Effector memory CD4-positive, alpha-beta T cell (primary cell): Measurements from ENCODE around the gene MAP4K1.
"Not testable (repeated sequence)": the region's sequence is repeated elsewhere in the genome, so short reads cannot be mapped to it uniquely, and the experiment has no call there.

Source experiments
- DNase-seq, 3 donors: peaks; one replicate each; pipeline ENCODE4 v3.0.0-alpha.2; 2020
- H3K27ac ChIP-seq: 2 replicates; pipeline ENCODE4 v1.7.0; 2013; ENCODE audit warnings: mild to moderate bottlenecking, low read length, moderate library complexity; ENCODE audit not compliant: insufficient read depth, poor library complexity, severe bottlenecking
- H3K27me3 ChIP-seq: replicated peaks from 2 replicates; pipeline ENCODE4 v1.7.0; 2013; ENCODE audit warnings: mild to moderate bottlenecking, low read length; ENCODE audit not compliant: insufficient read depth, control insufficient read depth, poor library complexity, severe bottlenecking
- H3K36me3 ChIP-seq: 2 replicates; pipeline ENCODE4 v1.7.0; 2013; ENCODE audit warnings: mild to moderate bottlenecking, low read length, moderate library complexity; ENCODE audit not compliant: control insufficient read depth, insufficient read depth
- H3K4me1 ChIP-seq: 2 replicates; pipeline ENCODE4 v1.7.0; 2013; ENCODE audit warnings: low read length, mild to moderate bottlenecking; ENCODE audit not compliant: control insufficient read depth, insufficient read depth, poor library complexity, severe bottlenecking
- H3K4me3 ChIP-seq: 2 replicates; pipeline ENCODE4 v1.7.0; 2013; ENCODE audit warnings: low read length, low read depth, mild to moderate bottlenecking; ENCODE audit not compliant: insufficient read depth, poor library complexity, severe bottlenecking
- H3K9me3 ChIP-seq: 2 replicates; pipeline ENCODE4 v1.7.0; 2013; ENCODE audit warnings: mild to moderate bottlenecking, low read length, moderate library complexity; ENCODE audit not compliant: control insufficient read depth

MAP4K1 gene

GRCh38 chr19:38624822-38625221 is 7.1 kb upstream of the MAP4K1 start:
- no peaks in the 10 kb centered on the region for H3K27me3 ChIP-seq
- H3K9me3 ChIP-seq: no peaks in the 10 kb centered on the region
- no peak overlapping the region for H3K4me3 ChIP-seq
- no peak overlapping the region for H3K27ac ChIP-seq
- no peak for DNase-seq
- peaks cover 6% of the 10 kb centered on the region for H3K4me1 ChIP-seq
- peaks cover 81% of the 10 kb centered on the region for H3K36me3 ChIP-seq

DNA sequence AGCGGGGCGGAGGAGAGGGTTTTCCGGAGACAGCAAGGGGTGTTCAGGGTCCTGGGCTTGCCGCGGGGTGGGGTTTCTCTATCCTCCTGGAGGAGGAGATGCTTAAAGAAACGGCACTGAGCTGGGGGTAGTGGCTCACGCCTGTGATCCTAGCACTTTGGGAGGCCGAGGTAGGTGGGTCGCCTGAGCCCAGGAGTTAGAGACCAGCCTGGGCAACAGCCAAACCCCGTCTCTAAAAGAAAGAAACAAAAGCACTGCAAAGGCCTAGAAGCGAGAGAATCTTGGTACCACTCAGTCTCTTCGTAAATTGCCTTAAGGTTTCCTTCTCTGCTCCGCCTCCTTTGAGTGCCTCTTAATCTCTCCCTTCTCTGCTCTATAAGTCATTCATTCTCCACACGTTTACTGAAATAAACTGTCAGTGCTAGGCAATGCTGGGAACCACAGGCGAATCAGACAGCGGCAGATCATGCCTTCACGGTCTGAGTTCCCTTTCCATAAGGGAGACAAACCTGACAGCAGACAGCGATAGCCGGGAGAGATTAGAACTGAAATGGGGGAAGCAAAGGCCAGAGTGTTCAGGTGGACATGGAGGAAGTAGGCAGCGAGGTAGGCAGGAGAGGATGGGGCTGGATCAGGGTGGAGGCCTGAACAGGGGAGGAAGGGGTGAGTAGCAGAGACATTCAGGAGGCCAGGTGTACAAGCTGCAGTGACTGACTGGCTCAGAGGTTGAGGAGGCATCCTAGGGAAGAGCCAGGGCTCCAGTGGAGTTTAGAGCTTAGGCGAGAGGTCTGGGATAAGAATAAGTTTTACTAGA is 1.8 kb upstream of the MAP4K1 start:
- peaks cover 35% of the 10 kb centered on the region for H3K36me3 ChIP-seq
- no peak for DNase-seq

GRCh38 chr19:38618590-38619360 is 1.0 kb upstream of the MAP4K1 start, which contains the start of gene EIF3K:
Gene EIF3K, plus strand, starts transcription at chr19:38619188. Its CDS starts 81 bp downstream, at chr19:38619269.
- H3K4me1 ChIP-seq: peaks cover 47% of the 10 kb centered on the region
- H3K4me3 ChIP-seq: peak within 1 kb of the TSS; percentile 85
- DNase-seq: peak; percentile 95 to 97 (median 96)
- H3K27ac ChIP-seq: peak within 1 kb of the TSS; percentile 84
- no peaks in the 10 kb centered on the region for H3K27me3 ChIP-seq
- no peaks in the 10 kb centered on the region for H3K9me3 ChIP-seq
- H3K36me3 ChIP-seq: peaks cover 34% of the 10 kb centered on the region

More for the DNA sequence above, 1.8 kb upstream of the MAP4K1 start:
- peak overlapping the region; percentile 84 for H3K27ac ChIP-seq
- H3K4me3 ChIP-seq: peak overlapping the region; percentile 85
- H3K4me1 ChIP-seq: peaks cover 43% of the 10 kb centered on the region
- no peaks in the 10 kb centered on the region for H3K27me3 ChIP-seq
- no peaks in the 10 kb centered on the region for H3K9me3 ChIP-seq

- H3K9me3 ChIP-seq: no peaks in the 10 kb centered on the region
- peak overlapping the region; percentile 84 for H3K27ac ChIP-seq
- H3K27me3 ChIP-seq: no peaks in the 10 kb centered on the region
- DNase-seq: peak in 1 of 3 donors; percentile 0
- H3K4me1 ChIP-seq: peaks cover 47% of the 10 kb centered on the region
- peak overlapping the region; percentile 85 for H3K4me3 ChIP-seq
- peaks cover 38% of the 10 kb centered on the region for H3K36me3 ChIP-seq
Measured at GRCh38 chr19:38617283-38617763, 430 bp downstream of the MAP4K1 start.

DNA sequence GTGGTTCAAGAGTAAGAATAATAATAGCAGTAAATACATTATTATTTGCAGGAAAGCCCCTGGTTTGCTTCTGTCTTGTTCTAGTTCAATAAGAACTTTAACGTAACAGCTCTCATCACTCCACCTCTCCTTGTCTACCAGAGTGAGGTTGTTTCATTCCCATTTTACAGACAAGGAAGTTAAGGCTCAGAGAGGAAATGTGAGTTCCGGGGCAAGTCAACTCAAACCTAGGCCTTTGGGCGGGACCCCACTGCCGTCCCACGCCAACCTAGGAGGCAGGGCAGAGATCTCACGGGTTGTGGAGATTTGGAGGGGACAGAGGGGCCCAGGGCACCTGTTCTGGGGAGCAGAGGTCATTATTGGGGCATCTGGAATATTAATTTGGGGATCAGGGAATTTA is 1.5 kb downstream of the MAP4K1 start:
- Histone ChIP-seq H3K27ac (peak overlapping the region; percentile 84), H3K36me3 (peaks cover 31% of the 10 kb centered on the region), H3K27me3 (no peaks in the 10 kb centered on the region), H3K4me1 (peaks cover 47% of the 10 kb centered on the region), H3K9me3 (no peaks in the 10 kb centered on the region), H3K4me3 (peak overlapping the region; percentile 85)
- no peak for DNase-seq

DNA sequence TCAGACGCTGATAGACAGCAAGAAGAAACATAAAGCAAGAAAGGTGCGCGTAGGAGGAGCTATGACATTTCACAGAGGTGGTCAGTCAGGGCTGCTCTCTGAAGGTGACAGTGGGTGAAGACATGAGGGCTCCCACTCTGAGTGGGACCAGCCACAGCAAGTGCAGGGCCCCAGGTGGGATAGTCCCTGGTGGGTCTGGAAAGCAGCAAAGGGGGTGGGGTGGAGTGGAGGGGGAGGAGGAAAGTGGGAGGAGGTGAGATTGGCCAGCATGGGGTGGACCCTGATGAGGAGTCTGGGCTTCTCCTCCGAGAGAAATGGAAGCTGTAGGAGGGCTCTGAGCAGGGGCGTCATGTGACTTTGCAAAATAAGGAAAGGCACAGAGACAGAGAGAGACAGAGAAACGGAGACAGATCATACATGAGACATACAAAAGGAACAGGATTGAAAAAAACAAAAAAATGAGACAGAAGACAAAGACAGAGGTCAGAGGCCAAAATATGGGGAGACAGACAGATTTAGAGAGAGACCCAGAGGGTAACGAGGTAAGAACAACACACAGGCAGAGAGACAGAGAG is 2.7 kb downstream of the MAP4K1 start:
- Histone ChIP-seq H3K9me3 (no peaks in the 10 kb centered on the region), H3K27ac (no peak overlapping the region), H3K4me3 (no peak overlapping the region), H3K27me3 (no peaks in the 10 kb centered on the region), H3K36me3 (peaks cover 29% of the 10 kb centered on the region), H3K4me1 (peaks cover 44% of the 10 kb centered on the region)
- no peak for DNase-seq

- DNase-seq: no peak
- Histone ChIP-seq H3K36me3 (peaks cover 36% of the 10 kb centered on the region), H3K27ac (no peak overlapping the region), H3K4me3 (no peak overlapping the region), H3K4me1 (peaks cover 37% of the 10 kb centered on the region), H3K9me3 (no peaks in the 10 kb centered on the region), H3K27me3 (no peaks in the 10 kb centered on the region)
Measured at GRCh38 chr19:38614289-38614688, 3.5 kb downstream of the MAP4K1 start.

- peaks cover 51% of the 10 kb centered on the region for H3K36me3 ChIP-seq
- no peak overlapping the region for H3K27ac ChIP-seq
- H3K9me3 ChIP-seq: no peaks in the 10 kb centered on the region
- H3K27me3 ChIP-seq: no peaks in the 10 kb centered on the region
- no peak overlapping the region for H3K4me3 ChIP-seq
- H3K4me1 ChIP-seq: no peaks in the 10 kb centered on the region
- no peak for DNase-seq
Measured at GRCh38 chr19:38606131-38606530, 11.6 kb downstream of the MAP4K1 start.

- H3K27ac ChIP-seq, H3K27me3 ChIP-seq: not testable (repeated sequence)
- H3K36me3 ChIP-seq: peaks cover 38% of the 10 kb centered on the region
Measured at GRCh38 chr19:38602856-38603255, 14.9 kb downstream of the MAP4K1 start.

More at GRCh38 chr19:38602856-38603255, 14.9 kb downstream of the MAP4K1 start:
- not testable (repeated sequence) for H3K4me1 ChIP-seq, H3K9me3 ChIP-seq, DNase-seq, H3K4me3 ChIP-seq
